ENCODE results near the gene LRCOL1.

LRCOL1 gene

GRCh38 chr12:132581348-132582057, 28.9 kb downstream of the LRCOL1 start:
- DNase-seq, result no peak

- no peak for DNase-seq
Observed at GRCh38 chr12:132580701-132581292, 29.6 kb downstream of the LRCOL1 start.

GRCh38 chr12:132579744-132580143, 30.6 kb downstream of the LRCOL1 start:
- no peak for DNase-seq

- no peak for DNase-seq
Observed at GRCh38 chr12:132578826-132579225, 31.6 kb downstream of the LRCOL1 start.

DNA sequence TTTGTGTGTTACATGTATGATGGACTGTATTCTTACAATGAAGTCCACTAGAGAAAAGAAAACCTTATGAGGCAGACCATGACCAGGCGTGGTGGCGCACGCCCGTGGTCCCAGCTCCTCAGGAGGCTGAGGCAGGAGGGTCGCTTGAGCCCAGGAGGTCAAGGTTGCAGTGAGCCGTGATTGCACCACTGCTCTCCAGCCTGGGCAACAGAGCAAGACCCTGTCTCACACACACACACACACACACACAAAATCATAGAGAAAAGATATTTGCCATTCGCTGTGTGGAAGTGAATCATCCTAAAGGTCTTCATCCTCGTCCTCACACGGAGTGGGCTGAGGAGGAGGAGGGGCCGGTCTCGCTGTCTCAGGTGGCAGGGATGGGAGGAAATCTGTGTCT, 32.3 kb downstream of the LRCOL1 start:
- no peak for DNase-seq

DNA sequence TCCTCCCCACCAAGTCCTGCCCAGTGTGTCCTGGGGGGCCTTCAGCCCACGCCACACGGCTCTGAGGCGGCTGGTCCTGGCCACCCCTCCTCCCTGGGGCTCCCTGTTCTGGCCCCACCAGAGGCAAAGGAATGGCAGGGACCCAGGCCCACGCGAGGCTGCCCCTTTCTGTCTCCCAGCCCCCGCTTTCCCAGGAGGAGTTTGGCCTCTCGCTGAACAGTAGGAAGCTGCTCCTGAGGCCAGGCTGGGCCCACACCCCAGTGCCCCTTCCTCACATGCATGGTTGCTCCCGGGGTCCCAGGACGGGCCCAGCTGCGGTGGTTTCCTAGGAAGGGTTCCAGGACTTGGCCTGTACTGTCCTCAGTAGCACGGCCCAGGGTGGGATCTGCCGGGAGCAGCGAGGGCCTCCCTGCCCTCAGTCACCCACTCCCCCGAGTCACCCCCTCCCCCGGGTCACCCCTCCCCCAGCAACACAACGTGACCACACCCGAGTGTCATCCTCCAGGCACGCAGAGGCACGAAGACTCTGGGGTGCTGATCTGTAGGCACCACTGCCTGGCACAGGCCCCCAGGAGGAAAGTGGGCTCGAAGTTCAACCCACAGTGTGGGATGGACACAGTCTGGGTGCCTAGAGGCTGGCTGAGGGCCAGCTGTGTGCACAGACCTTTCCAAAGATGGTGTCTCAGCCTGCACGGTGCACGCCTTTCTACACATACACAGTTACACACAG, 33.0 kb downstream of the LRCOL1 start:
- DNase-seq, result no peak

- DNase-seq, result no peak
Observed at GRCh38 chr12:132576701-132577100, 33.7 kb downstream of the LRCOL1 start.

DNA sequence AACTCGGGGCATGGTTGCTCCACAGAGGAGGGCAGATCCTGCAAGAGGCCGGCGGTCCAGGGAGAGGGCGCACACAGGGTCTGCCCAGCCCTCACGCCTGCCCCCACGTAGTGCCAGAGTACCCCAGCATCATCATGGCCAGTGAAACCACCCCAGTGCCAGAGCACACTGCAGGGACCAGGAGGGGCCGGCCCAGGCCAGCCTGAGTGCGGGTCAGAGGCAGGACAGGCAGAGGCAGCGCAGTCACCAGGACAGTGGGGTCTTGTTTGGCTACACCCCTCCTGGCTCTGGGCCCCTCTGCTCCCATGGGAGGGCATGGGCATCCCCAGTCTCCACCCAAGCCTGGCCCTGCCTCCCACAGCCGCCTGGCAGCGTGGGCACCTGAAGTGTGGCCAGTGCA, 34.7 kb downstream of the LRCOL1 start:
- no peak for DNase-seq

DNA sequence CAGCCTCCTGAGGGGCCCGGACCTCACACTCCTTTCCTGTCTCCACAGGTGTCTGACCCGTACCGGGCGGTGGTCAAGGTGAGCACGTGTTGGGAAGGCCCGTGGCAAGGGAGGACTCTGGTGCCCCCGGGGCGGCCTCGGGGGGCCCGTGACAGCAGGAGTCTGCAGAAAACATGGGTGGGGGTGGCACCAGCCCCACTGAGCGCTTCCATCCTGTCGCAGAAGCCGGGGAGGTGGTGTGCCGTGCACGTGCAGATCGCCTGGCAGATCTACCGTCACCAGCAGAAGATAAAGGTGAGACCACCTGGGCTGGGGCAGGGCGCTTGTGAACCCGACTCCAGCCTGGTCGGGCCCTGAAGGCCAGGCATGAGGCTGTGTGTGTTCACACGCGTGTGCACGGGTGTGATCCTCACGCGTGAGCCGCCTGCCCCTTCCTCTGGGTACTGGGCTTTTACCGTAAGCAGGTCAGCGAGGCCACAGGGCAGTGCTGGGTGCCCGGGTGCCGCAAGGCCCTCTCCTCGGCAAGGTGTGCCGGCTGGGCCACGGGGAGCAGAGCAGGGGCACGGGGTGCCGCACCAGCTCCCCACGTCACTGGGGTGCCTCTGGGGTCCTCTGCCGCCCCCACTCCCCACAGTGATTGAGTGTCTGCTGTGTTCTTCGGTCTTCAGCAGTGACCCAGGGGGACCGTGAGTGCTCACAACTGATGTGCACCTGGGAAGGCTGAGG, 35.9 kb downstream of the LRCOL1 start:
- no peak for DNase-seq

- DNase-seq, result no peak
Observed at GRCh38 chr12:132572801-132573760, 37.3 kb downstream of the LRCOL1 start.

DNA sequence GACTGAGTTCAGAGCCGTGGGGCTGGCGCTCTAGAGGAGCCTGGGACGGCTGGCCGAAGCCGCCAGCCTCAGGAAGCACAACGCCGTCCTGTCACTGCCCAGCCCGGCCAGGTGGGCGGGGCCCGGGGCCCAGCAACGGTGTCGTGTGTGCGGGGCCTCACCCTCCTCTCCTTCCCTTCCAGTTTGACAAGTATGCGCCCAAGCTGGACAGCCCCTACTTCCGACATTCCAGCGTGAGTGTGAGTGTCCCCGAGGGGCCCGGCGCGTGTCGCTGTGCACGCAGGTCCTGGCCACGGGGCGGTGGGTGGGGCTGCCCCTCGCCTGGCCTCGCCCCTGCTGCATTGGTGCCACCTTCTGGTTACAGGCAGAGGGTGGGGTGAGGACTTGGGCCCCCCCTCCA, 38.3 kb downstream of the LRCOL1 start:
- no peak for DNase-seq

- no peak for DNase-seq
Observed at GRCh38 chr12:132571598-132571997, 38.8 kb downstream of the LRCOL1 start.

DNA sequence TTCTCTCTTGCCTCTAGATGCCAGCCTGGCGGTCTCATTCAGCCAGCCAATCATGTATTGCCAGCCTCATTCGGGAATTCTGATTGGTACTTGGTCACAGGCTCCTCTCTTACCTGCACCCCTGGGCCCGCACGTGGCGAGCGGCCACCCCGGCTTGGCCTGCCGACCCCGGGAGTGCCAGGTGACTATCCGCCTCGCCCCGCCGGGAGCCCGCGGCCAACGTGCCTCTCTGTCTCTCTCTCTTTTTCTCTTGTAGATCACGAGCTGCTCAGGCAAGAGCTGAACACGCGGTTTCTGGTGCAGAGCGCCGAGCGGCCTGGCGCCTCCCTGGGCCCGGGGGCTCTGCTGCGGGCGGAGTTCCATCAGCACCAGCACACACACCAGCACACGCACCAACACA, 39.3 kb downstream of the LRCOL1 start:
- no peak for DNase-seq

GRCh38 chr12:132570635-132571034, 39.7 kb downstream of the LRCOL1 start:
- no peak for DNase-seq

- DNase-seq, result no peak
Observed at GRCh38 chr12:132569856-132570480, 40.4 kb downstream of the LRCOL1 start.

DNA sequence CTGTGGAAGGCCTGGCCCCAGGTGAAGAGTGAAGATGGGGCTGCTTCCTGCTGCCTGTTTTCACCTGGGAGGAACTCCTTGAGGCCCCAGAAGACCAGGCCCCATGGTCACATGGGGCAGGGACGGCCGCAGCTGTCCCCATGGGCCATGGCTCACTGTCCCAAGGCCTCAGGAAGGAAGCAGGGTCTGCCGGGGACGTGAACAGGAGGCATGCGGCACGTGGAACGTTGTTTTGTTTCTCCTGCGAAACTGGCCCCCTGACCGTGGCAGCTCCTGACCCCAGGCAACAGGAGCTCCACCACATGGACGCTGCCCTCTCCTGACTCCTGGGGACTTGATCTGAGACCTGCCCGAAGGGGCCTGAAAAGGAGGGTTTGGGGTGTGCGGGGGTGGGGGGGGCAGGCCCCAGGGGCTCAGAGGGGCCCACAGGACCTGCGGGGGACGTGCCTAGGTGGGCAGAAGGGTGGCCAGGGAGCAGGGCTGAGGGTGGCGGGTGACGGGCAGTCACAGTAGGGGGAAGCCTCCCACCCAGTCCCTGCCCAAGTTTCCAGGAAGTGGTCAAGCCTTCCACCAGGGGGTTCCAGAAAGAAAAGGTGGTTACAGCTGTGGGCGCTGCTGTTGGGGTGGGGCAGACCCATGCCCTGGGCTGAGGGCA, 41.4 kb downstream of the LRCOL1 start:
- DNase-seq, result no peak

GRCh38 chr12:132568301-132568700, 42.1 kb downstream of the LRCOL1 start:
- no peak for DNase-seq

- no peak for DNase-seq
Observed at GRCh38 chr12:132566516-132567131, 43.8 kb downstream of the LRCOL1 start.

GRCh38 chr12:132565365-132565764, 45.0 kb downstream of the LRCOL1 start:
- DNase-seq, result no peak

DNA sequence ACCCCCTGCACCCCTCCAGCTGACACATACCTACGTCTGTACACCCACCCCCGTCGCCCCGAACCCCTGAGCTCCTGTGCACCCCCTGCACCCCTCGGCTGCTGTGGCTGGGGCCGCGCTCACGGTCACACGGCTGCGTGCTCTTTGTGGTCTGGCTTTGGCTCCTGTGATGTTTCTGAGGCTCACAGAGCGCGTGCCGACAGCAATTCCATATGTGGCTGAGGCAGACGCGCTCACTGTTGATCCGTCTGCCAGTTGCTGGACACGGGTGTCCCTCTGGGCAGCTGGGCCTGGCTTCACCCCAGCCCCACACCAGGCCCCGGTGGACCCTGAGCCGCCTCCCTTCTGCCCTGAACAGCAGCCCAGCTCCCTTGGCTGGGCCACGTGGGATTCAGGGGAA, 46.5 kb downstream of the LRCOL1 start:
- DNase-seq, result no peak

- DNase-seq, result no peak
Observed at GRCh38 chr12:132562489-132563021, 47.8 kb downstream of the LRCOL1 start.

All from NCI-H510A treated with DMSO at 0.1 percent for 48 hours (cell line).